Measurements from ENCODE around the gene NEURL4.
A peak's percentile ranks its signal among the peaks of the same experiment; 100 is the strongest.
"Not testable (repeated sequence)": the region's sequence is repeated elsewhere in the genome, so short reads cannot be mapped to it uniquely, and the experiment has no call there.

Gene NEURL4

GRCh38 chr17:7328840-7329373, at the start of gene NEURL4:
Gene NEURL4 (minus strand): TSS chr17:7329335. CDS start chr17:7329312, 23 bp downstream.
- Histone ChIP-seq H3K36me3 (ENCODE audit: insufficient read depth) (no peaks in the 10 kb centered on the region), H3K79me2 (ENCODE audit: insufficient read depth, low read depth) (no peaks in the 10 kb centered on the region), H3K27ac (no peak within 1 kb of the TSS), H4K20me1 (ENCODE audit: insufficient read depth) (no peaks in the 10 kb centered on the region), H3K4me2 (peak within 1 kb of the TSS; percentile 29), H3K9ac (no peak within 1 kb of the TSS), H3K4me1 (ENCODE audit: low read depth, poor library complexity, severe bottlenecking) (no peaks in the 10 kb centered on the region), H3K27me3 (ENCODE audit: insufficient read depth, low read depth) (no peaks in the 10 kb centered on the region), H3K4me3 (IDR thresholded peaks at IDR 0.05; ENCODE audit: insufficient read depth, low read depth, low read length) (no peak within 1 kb of the TSS), H2AFZ (ENCODE audit: low read depth) (peak within 1 kb of the TSS; percentile 30; the same call in 1 of the 2 replicates)
- TF ChIP-seq, protein P1, sequence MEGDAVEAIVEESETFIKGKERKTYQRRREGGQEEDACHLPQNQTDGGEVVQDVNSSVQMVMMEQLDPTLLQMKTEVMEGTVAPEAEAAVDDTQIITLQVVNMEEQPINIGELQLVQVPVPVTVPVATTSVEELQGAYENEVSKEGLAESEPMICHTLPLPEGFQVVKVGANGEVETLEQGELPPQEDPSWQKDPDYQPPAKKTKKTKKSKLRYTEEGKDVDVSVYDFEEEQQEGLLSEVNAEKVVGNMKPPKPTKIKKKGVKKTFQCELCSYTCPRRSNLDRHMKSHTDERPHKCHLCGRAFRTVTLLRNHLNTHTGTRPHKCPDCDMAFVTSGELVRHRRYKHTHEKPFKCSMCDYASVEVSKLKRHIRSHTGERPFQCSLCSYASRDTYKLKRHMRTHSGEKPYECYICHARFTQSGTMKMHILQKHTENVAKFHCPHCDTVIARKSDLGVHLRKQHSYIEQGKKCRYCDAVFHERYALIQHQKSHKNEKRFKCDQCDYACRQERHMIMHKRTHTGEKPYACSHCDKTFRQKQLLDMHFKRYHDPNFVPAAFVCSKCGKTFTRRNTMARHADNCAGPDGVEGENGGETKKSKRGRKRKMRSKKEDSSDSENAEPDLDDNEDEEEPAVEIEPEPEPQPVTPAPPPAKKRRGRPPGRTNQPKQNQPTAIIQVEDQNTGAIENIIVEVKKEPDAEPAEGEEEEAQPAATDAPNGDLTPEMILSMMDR (conservative IDR thresholded peaks at IDR 0.05; ENCODE audit: low read depth, low read length), result no peak

DNA sequence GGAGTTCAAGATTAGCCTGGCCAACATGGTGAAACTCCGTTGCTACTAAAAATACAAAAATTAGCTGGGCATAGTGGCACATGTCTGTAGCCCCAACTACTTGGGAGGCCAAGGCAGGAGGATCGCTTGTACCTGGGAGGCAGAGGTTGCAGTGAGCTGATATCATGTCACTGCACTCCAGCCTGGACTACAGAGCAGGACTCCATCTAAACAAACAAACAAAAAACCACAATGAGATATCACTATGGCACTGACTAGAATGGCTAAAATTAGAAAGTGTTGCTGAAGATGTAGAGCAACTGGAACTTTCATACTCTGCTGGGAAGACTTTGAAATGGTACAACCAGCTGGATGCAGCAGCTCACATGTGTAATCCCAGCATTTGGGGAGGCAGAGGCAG, 45.2 kb upstream of the NEURL4 start:
- Histone ChIP-seq H3K4me1 (ENCODE audit: low read depth, poor library complexity, severe bottlenecking) (no peaks in the 10 kb centered on the region), H3K4me3 (IDR thresholded peaks at IDR 0.05; ENCODE audit: insufficient read depth, low read depth, low read length) (no peak overlapping the region), H4K20me1 (ENCODE audit: insufficient read depth) (no peaks in the 10 kb centered on the region), H3K36me3 (ENCODE audit: insufficient read depth) (no peaks in the 10 kb centered on the region), H3K27me3 (ENCODE audit: insufficient read depth, low read depth) (no peaks in the 10 kb centered on the region), H2AFZ (ENCODE audit: low read depth) (no peak overlapping the region), H3K79me2 (ENCODE audit: insufficient read depth, low read depth) (no peaks in the 10 kb centered on the region), H3K9ac (no peak overlapping the region), H3K27ac (no peak overlapping the region), H3K4me2 (no peak overlapping the region)
- TF ChIP-seq, protein P1 (conservative IDR thresholded peaks at IDR 0.05; ENCODE audit: low read depth, low read length), result no peak

DNA sequence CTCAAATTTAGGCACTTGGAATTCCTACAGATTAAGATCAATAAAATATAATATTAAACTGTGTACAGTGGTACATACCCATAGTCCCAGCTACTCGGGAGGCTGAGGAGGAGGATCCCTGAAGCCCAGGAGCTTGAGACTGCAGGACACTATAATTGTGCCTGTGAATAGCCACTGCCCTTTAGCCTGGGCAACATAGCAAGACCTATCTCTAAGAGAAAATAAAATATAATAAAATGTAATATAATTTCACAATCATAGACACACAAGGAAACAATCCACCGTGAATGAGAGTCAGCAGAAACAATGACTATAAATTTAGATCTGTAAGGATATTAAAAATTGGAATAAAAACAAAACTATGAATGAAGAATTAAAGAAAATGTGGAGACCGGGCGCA, 41.7 kb upstream of the NEURL4 start:
- no peak overlapping the region for H3K27ac ChIP-seq
- no peaks in the 10 kb centered on the region for H3K79me2 ChIP-seq (ENCODE audit: insufficient read depth, low read depth)
- no peaks in the 10 kb centered on the region for H3K36me3 ChIP-seq (ENCODE audit: insufficient read depth)
- no peak overlapping the region for H3K4me2 ChIP-seq
- no peak overlapping the region for H3K9ac ChIP-seq
- no peaks in the 10 kb centered on the region for H3K27me3 ChIP-seq (ENCODE audit: insufficient read depth, low read depth)
- H3K4me3 ChIP-seq (IDR thresholded peaks at IDR 0.05; ENCODE audit: insufficient read depth, low read depth, low read length), result no peak overlapping the region
- TF ChIP-seq, protein P1 (conservative IDR thresholded peaks at IDR 0.05; ENCODE audit: low read depth, low read length), result no peak
- H2AFZ ChIP-seq (ENCODE audit: low read depth), result no peak overlapping the region
- no peaks in the 10 kb centered on the region for H3K4me1 ChIP-seq (ENCODE audit: low read depth, poor library complexity, severe bottlenecking)
- H4K20me1 ChIP-seq (ENCODE audit: insufficient read depth), result no peaks in the 10 kb centered on the region

- H3K9ac ChIP-seq, result no peak overlapping the region
- H3K36me3 ChIP-seq (ENCODE audit: insufficient read depth), result no peaks in the 10 kb centered on the region
- H3K27me3 ChIP-seq (ENCODE audit: insufficient read depth, low read depth), result no peaks in the 10 kb centered on the region
Observed at GRCh38 chr17:7369825-7370224, 40.7 kb upstream of the NEURL4 start.

DNA sequence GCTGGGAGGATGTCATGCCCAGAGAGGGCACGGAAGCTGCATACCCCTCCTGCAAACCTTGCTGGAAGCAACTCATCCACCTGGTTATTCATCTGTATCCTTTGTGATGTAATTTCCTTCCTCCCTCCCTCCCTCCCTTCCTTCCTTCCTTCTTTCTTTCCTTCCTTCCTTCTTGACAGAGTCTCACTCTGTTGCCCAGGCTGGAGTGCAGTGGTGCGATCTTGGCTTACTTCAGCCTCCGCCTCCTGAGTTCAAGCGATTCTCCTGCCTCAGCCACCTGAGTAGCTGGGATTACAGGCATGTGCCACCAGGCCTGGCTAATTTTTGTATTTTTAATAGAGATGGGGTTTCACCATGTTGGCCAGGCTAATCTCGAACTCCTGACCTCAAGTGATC, 39.5 kb upstream of the NEURL4 start:
- H3K9ac ChIP-seq; H2AFZ ChIP-seq (ENCODE audit: low read depth); H3K27ac ChIP-seq; H4K20me1 ChIP-seq (ENCODE audit: insufficient read depth); H3K36me3 ChIP-seq (ENCODE audit: insufficient read depth); H3K4me2 ChIP-seq; H3K79me2 ChIP-seq (ENCODE audit: insufficient read depth, low read depth); H3K4me1 ChIP-seq (ENCODE audit: low read depth, poor library complexity, severe bottlenecking); H3K27me3 ChIP-seq (ENCODE audit: insufficient read depth, low read depth); H3K4me3 ChIP-seq (IDR thresholded peaks at IDR 0.05; ENCODE audit: insufficient read depth, low read depth, low read length): not testable (repeated sequence)

More at GRCh38 chr17:7369825-7370224, 40.7 kb upstream of the NEURL4 start:
- Histone ChIP-seq H2AFZ (ENCODE audit: low read depth) (no peak overlapping the region), H3K79me2 (ENCODE audit: insufficient read depth, low read depth) (no peaks in the 10 kb centered on the region), H3K4me2 (no peak overlapping the region), H4K20me1 (ENCODE audit: insufficient read depth) (no peaks in the 10 kb centered on the region), H3K4me3 (IDR thresholded peaks at IDR 0.05; ENCODE audit: insufficient read depth, low read depth, low read length) (no peak overlapping the region), H3K4me1 (ENCODE audit: low read depth, poor library complexity, severe bottlenecking) (no peaks in the 10 kb centered on the region), H3K27ac (no peak overlapping the region)
- TF ChIP-seq, protein P1 (conservative IDR thresholded peaks at IDR 0.05; ENCODE audit: low read depth, low read length), result no peak
